GM12875 (cell line): Measurements from ENCODE around the gene RFPL2.
"Not testable (repeated sequence)": the region's sequence is repeated elsewhere in the genome, so short reads cannot be mapped to it uniquely, and the experiment has no call there.

ENCODE experiments used
- H3K4me3 ChIP-seq: one replicate; pipeline ENCODE4 v1.5.1; 2011; ENCODE audit warnings: low read depth, low read length, control low read depth
- CTCF ChIP-seq: IDR thresholded peaks from 2 replicates; pipeline ENCODE4 v1.5.1; 2011; ENCODE audit warnings: low read depth, mild to moderate bottlenecking, control low read depth, inconsistent platforms, low read length, moderate library complexity, borderline replicate concordance; ENCODE audit not compliant: insufficient read depth

Gene RFPL2

GRCh38 chr22:32199961-32200360 lies 4.9 kb downstream of the RFPL2 start:
- H3K4me3 ChIP-seq: no peak overlapping the region
- TF ChIP-seq CTCF: no peak

GRCh38 chr22:32199341-32199740 lies 5.5 kb downstream of the RFPL2 start:
- no peak overlapping the region for H3K4me3 ChIP-seq
- TF ChIP-seq CTCF: no peak

- not testable (repeated sequence) for H3K4me3 ChIP-seq
Observed at GRCh38 chr22:32197553-32198226, 7.2 kb downstream of the RFPL2 start.

- H3K4me3 ChIP-seq: not testable (repeated sequence)
Observed at GRCh38 chr22:32195900-32196299, 9.0 kb downstream of the RFPL2 start.

- not testable (repeated sequence) for H3K4me3 ChIP-seq
Observed at GRCh38 chr22:32193346-32193745, 11.5 kb downstream of the RFPL2 start.

GRCh38 chr22:32191021-32191420 lies 13.9 kb downstream of the RFPL2 start:
- not testable (repeated sequence) for H3K4me3 ChIP-seq

- H3K4me3 ChIP-seq: no peak overlapping the region
- no peak for TF ChIP-seq CTCF
Observed at GRCh38 chr22:32185821-32186220, 19.1 kb downstream of the RFPL2 start.

GRCh38 chr22:32183625-32184024 lies 21.2 kb downstream of the RFPL2 start:
- TF ChIP-seq CTCF: no peak

GRCh38 chr22:32181043-32181442 lies 23.8 kb downstream of the RFPL2 start:
- TF ChIP-seq CTCF: no peak
- no peak overlapping the region for H3K4me3 ChIP-seq

More at GRCh38 chr22:32183625-32184024, 21.2 kb downstream of the RFPL2 start:
- no peak overlapping the region for H3K4me3 ChIP-seq
